Ishikawa (cell line): ENCODE measurements around the gene NPLOC4.

Experiments
- CEBPB ChIP-seq: IDR thresholded peaks from 2 replicates; pipeline ENCODE4 v1.6.1; 2012
- CREB1 ChIP-seq: IDR thresholded peaks from 2 replicates; pipeline ENCODE4 v1.6.1; 2012; ENCODE audit warnings: low read depth
- EGR1 ChIP-seq: IDR thresholded peaks from 2 replicates; pipeline ENCODE4 v1.6.1; 2012
- EP300 ChIP-seq: IDR thresholded peaks from 2 replicates; pipeline ENCODE4 v1.6.1; 2012; ENCODE audit warnings: borderline replicate concordance
- FOXM1 ChIP-seq: IDR thresholded peaks from 2 replicates; pipeline ENCODE4 v1.6.1; 2012; ENCODE audit warnings: low read depth, borderline replicate concordance
- NFIC ChIP-seq: IDR thresholded peaks from 2 replicates; pipeline ENCODE4 v1.6.1; 2012
- RAD21 ChIP-seq: IDR thresholded peaks from 2 replicates; pipeline ENCODE4 v1.6.1; 2012; ENCODE audit warnings: low read depth
- TAF1 ChIP-seq: IDR thresholded peaks from 2 replicates; pipeline ENCODE4 v1.6.1; 2012; ENCODE audit warnings: low read depth, mild to moderate bottlenecking
- TCF12 ChIP-seq: IDR thresholded peaks from 2 replicates; pipeline ENCODE4 v1.6.1; 2012; ENCODE audit warnings: low read depth
- TEAD4 ChIP-seq: IDR thresholded peaks from 2 replicates; pipeline ENCODE4 v1.6.1; 2012
- YY1 ChIP-seq: IDR thresholded peaks from 2 replicates; pipeline ENCODE4 v1.6.1; 2012; ENCODE audit warnings: low read depth
- ZBTB7A ChIP-seq: IDR thresholded peaks from 2 replicates; pipeline ENCODE4 v1.6.1; 2012; ENCODE audit warnings: low read depth
- TF ChIP-seq, protein P1 (sequence below): IDR thresholded peaks from 2 replicates; pipeline ENCODE4 v1.6.1; 2012
- TF ChIP-seq, protein P2 (sequence below): IDR thresholded peaks from 2 replicates; pipeline ENCODE4 v1.6.1; 2012; ENCODE audit warnings: low read depth, mild to moderate bottlenecking
- TF ChIP-seq, protein P3 (sequence below): IDR thresholded peaks from 2 replicates; pipeline ENCODE4 v1.6.1; 2012

Gene NPLOC4

DNA sequence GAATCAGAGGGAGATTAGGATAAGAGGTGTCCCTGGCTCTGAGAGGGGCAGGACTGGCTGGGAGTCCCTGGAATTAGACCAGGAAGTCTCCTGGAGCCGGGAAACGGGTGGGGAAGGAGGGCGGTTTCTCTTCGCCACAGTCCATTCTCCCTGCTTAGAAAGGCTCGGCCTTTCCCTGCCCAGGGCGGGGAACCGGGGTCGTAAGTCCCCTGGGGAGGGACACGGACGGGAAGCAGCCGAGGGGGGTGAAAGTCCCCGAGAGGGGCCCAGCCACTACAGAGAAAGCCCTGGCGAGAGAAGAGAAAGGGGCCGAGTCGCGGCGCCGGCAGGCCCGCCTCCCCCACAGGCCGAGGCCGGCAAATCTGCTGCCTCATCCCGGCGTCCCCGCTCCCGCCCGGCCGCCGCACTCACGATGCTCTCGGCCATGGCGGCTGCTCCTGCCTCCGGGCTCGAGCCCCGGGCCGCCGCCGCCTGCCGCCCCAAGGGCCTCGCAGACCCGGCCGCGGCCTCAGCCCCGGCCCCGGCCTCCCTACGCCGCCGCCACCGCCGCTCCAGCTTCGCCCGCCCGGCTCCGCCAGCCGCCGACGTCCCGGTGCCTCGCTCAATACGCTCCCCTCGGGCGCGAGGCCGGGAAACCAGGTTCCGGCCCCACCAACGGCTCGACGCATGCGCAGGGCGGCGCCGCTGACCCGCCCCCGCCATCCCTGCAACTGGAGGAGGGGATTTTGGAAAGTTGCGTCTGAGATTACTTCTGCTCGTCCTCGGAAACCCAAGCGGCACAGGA lies at the start of gene NPLOC4, which contains the start of gene TSPAN10:
Gene NPLOC4 (minus strand): TSS at position 608 of the 784 bp plus-strand sequence. CDS start 182 bp downstream, at position 426.
Gene TSPAN10 (plus strand): TSS at position 692 of the 784 bp plus-strand sequence. CDS start 5,217 bp downstream, outside the sequence.
- TF ChIP-seq YY1 (peak; percentile 76; the same call in 1 of the 2 replicates), NFIC (peak; percentile 45; the same call in 1 of the 2 replicates), TAF1 (peak; percentile 99), FOXM1 (no peak), CREB1 (peak; percentile 27; the same call in 1 of the 2 replicates), RAD21 (no peak), CEBPB (no peak), TEAD4 (0 out of 2 replicates have a peak, but pooled peaks have one; percentile 17), TCF12 (peak; percentile 76; the same call in 1 of the 2 replicates), EGR1 (peak; percentile 98), EP300 (peak; percentile 45; the same call in 1 of the 2 replicates), ZBTB7A (no peak)
- TF ChIP-seq, protein P1, sequence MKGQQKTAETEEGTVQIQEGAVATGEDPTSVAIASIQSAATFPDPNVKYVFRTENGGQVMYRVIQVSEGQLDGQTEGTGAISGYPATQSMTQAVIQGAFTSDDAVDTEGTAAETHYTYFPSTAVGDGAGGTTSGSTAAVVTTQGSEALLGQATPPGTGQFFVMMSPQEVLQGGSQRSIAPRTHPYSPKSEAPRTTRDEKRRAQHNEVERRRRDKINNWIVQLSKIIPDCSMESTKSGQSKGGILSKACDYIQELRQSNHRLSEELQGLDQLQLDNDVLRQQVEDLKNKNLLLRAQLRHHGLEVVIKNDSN: peak; percentile 66
- TF ChIP-seq, protein P2, sequence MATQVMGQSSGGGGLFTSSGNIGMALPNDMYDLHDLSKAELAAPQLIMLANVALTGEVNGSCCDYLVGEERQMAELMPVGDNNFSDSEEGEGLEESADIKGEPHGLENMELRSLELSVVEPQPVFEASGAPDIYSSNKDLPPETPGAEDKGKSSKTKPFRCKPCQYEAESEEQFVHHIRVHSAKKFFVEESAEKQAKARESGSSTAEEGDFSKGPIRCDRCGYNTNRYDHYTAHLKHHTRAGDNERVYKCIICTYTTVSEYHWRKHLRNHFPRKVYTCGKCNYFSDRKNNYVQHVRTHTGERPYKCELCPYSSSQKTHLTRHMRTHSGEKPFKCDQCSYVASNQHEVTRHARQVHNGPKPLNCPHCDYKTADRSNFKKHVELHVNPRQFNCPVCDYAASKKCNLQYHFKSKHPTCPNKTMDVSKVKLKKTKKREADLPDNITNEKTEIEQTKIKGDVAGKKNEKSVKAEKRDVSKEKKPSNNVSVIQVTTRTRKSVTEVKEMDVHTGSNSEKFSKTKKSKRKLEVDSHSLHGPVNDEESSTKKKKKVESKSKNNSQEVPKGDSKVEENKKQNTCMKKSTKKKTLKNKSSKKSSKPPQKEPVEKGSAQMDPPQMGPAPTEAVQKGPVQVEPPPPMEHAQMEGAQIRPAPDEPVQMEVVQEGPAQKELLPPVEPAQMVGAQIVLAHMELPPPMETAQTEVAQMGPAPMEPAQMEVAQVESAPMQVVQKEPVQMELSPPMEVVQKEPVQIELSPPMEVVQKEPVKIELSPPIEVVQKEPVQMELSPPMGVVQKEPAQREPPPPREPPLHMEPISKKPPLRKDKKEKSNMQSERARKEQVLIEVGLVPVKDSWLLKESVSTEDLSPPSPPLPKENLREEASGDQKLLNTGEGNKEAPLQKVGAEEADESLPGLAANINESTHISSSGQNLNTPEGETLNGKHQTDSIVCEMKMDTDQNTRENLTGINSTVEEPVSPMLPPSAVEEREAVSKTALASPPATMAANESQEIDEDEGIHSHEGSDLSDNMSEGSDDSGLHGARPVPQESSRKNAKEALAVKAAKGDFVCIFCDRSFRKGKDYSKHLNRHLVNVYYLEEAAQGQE: no peak; the same call in 1 of the 2 replicates
- TF ChIP-seq, protein P3, sequence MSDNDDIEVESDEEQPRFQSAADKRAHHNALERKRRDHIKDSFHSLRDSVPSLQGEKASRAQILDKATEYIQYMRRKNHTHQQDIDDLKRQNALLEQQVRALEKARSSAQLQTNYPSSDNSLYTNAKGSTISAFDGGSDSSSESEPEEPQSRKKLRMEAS: peak; percentile 65

DNA sequence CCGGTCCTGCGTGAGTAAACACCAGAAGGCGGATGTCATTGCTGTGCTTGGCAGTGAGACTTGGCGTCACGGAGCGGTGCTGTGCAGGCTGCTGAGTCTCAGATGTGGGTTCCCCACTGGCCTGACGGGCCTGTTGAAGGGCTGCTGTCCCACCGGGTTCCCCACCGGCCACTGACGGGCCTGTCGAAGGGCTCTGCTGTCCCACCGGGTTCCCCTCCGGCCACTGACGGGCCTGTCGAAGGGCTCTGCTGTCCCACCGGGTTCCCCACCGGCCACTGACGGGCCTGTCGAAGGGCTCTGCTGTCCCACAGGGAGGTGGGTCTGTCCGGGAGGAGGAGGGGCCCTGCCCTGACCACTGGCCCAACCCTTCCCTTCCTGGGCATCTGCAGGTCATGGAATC lies 49.7 kb upstream of the NPLOC4 start:
- TF ChIP-seq CEBPB: no peak
- no peak for TF ChIP-seq TAF1
- TF ChIP-seq NFIC: no peak
- no peak for TF ChIP-seq CREB1
- TF ChIP-seq EP300: no peak
- TF ChIP-seq TCF12: no peak

DNA sequence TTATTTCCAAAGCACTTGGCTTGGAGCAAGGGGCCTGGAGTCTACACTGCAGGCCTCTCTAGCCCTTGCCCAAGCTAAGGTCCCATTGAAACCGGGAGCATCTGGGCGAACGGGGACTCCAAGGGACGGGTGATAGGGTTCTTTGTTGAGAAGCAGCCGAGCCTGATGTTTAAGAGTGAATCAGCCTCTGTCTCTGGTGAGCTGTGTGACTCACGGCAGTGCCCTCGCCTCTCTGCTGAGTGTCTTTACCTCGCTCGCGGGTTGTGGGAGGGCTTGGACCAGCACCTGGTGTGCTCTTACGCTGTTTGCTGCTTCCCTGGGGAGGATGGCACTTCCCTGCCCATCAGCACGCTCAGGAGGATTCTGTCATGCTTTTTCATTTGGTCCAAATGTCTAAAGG lies 48.2 kb upstream of the NPLOC4 start:
- TF ChIP-seq NFIC: no peak
- TF ChIP-seq TEAD4: no peak
- TF ChIP-seq CREB1: no peak
- no peak for TF ChIP-seq TAF1
- TF ChIP-seq, protein P3: no peak
- TF ChIP-seq RAD21: no peak
- TF ChIP-seq FOXM1: no peak

DNA sequence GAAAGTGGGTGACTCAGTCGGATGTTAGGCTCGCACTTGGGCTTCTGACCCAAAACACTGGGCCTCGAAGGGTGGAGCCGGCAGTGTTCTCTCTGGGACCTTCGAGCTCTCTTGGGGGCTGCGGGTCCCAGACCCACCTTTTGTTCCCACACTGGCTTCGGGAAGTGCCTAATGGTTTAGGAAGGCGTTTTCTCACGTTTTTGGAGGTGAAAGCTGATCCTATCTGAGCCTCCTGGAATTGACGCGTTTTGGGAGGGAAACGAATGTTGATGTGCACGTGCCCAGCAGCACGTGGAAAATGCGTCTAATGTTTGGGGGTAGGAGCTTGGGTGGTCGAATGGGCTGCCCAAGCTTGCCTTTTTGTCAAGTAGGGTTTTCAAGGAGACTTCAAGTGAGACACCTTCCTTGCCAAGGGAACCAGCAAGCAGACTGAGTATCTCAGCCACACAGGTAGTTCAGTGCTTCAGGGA lies 47.6 kb upstream of the NPLOC4 start:
- TF ChIP-seq, protein P1: 0 out of 2 replicates have a peak, but pooled peaks have one; percentile 28
- TF ChIP-seq, protein P3: peak; percentile 97
- no peak for TF ChIP-seq ZBTB7A

DNA sequence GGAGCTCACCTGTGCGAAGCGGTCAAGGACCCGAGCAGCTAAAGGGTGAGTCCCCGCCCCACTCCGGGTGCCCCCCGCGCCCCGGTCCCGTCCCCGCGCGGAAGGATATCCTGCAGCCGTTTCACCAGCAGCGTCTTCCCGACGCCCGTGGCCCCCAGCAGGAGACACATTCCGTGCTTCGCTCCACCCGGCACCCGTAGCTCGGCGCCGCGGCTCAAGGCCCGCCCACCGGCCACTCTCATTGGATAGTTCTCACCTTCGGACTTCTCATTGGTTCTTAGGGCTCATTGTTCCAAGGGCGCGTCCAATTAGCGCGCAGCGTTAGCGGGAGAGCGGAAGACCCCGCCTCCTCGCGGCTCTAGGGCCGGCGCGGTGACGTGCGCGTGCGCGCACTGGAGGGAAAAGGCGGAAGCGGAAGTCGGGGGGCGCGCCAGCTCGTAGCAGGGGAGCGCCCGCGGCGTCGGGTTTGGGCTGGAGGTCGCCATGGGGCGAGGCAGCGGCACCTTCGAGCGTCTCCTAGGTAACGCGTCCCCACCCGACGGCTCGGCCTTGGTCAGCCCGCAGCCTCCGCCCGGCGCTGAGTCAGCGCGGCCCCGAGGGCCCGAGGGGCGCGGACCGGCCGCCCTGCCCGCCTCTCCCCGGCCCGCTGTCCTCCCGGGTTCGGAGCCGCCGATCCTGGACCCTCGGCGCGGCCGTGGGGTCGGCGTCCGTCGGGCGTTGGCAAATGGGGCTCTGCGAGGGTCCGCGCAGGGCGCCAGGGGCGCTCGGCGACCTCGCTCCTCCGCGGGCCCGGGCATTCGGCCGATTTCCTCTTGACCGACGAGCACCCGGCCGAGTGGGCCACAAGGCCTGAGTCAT lies 46.9 kb upstream of the NPLOC4 start, which contains the start of the genes ARL16 and HGS:
Gene ARL16 (minus strand): TSS at position 214 of the 858 bp plus-strand sequence. CDS start 44 bp downstream, at position 170.
Gene HGS (plus strand): TSS at position 428 of the 858 bp plus-strand sequence. CDS start 56 bp downstream, at position 484.
- TF ChIP-seq ZBTB7A (no peak; the same call in 1 of the 2 replicates), RAD21 (no peak), TCF12 (no peak), TEAD4 (peak; percentile 86), CREB1 (peak; percentile 53; the same call in 1 of the 2 replicates), NFIC (0 out of 2 replicates have a peak, but pooled peaks have one; percentile 23), EGR1 (no peak; the same call in 1 of the 2 replicates), FOXM1 (no peak), TAF1 (peak; percentile 60; the same call in 1 of the 2 replicates), EP300 (no peak), CEBPB (no peak), YY1 (0 out of 2 replicates have a peak, but pooled peaks have one; percentile 54)
- TF ChIP-seq, protein P1: no peak
- TF ChIP-seq, protein P3: peak; percentile 70
- TF ChIP-seq, protein P2: no peak
